ENCODE measurements around the gene PLEKHG3.
A peak's percentile ranks its signal among the peaks of the same experiment; 100 is the strongest.
"Not testable (repeated sequence)": the region's sequence is repeated elsewhere in the genome, so short reads cannot be mapped to it uniquely, and the experiment has no call there.

Gene PLEKHG3

GRCh38 chr14:64681796-64682710 lies 22.2 kb upstream of the PLEKHG3 start:
- Mint-ChIP-seq H3K4me1 (no peaks in the 10 kb centered on the region), H3K27ac (no peak overlapping the region), H3K9me3 (no peaks in the 10 kb centered on the region), H3K27me3 (no peaks in the 10 kb centered on the region), H3K4me3 (no peak overlapping the region)
- ATAC-seq (no peak), DNase-seq (no peak)

GRCh38 chr14:64682843-64683242 lies 21.4 kb upstream of the PLEKHG3 start:
- ATAC-seq (no peak), DNase-seq (no peak)
- Mint-ChIP-seq H3K27ac (no peak overlapping the region), H3K9me3 (no peaks in the 10 kb centered on the region), H3K4me3 (no peak overlapping the region), H3K4me1 (no peaks in the 10 kb centered on the region), H3K27me3 (no peaks in the 10 kb centered on the region)

GRCh38 chr14:64683264-64683663 lies 21.0 kb upstream of the PLEKHG3 start:
- ATAC-seq, result no peak
- H3K27ac Mint-ChIP-seq, result no peak overlapping the region
- peaks cover 3% of the 10 kb centered on the region for H3K27me3 Mint-ChIP-seq
- H3K4me3 Mint-ChIP-seq, result no peak overlapping the region
- DNase-seq, result no peak
- H3K9me3 Mint-ChIP-seq, result no peaks in the 10 kb centered on the region
- H3K4me1 Mint-ChIP-seq, result no peaks in the 10 kb centered on the region

GRCh38 chr14:64684091-64684490 lies 20.1 kb upstream of the PLEKHG3 start:
- Mint-ChIP-seq H3K27me3 (peaks cover 11% of the 10 kb centered on the region), H3K4me3 (no peak overlapping the region), H3K4me1 (no peaks in the 10 kb centered on the region), H3K9me3 (no peaks in the 10 kb centered on the region), H3K27ac (no peak overlapping the region)
- DNase-seq, result no peak
- ATAC-seq, result no peak

- no peaks in the 10 kb centered on the region for H3K4me1 Mint-ChIP-seq
- H3K9me3 Mint-ChIP-seq, result no peaks in the 10 kb centered on the region
Observed at GRCh38 chr14:64685371-64686281, 18.6 kb upstream of the PLEKHG3 start.

GRCh38 chr14:64686282-64686615 lies 18.0 kb upstream of the PLEKHG3 start:
- H3K27me3 Mint-ChIP-seq, result peaks cover 18% of the 10 kb centered on the region
- H3K9me3 Mint-ChIP-seq, result no peaks in the 10 kb centered on the region
- DNase-seq (no peak), ATAC-seq (no peak)
- H3K4me3 Mint-ChIP-seq, result no peak overlapping the region
- no peak overlapping the region for H3K27ac Mint-ChIP-seq
- no peaks in the 10 kb centered on the region for H3K4me1 Mint-ChIP-seq

More at GRCh38 chr14:64685371-64686281, 18.6 kb upstream of the PLEKHG3 start:
- H3K27me3 Mint-ChIP-seq, result peaks cover 18% of the 10 kb centered on the region
- H3K27ac Mint-ChIP-seq, result no peak overlapping the region
- H3K4me3 Mint-ChIP-seq, result no peak overlapping the region
- no peak for DNase-seq
- peak; percentile 33 for ATAC-seq

GRCh38 chr14:64688031-64688430 lies 16.2 kb upstream of the PLEKHG3 start:
- no peak overlapping the region for H3K4me3 Mint-ChIP-seq
- H3K9me3 Mint-ChIP-seq, result no peaks in the 10 kb centered on the region
- no peaks in the 10 kb centered on the region for H3K4me1 Mint-ChIP-seq
- ATAC-seq, result no peak
- no peak for DNase-seq
- H3K27me3 Mint-ChIP-seq, result peaks cover 26% of the 10 kb centered on the region
- H3K27ac Mint-ChIP-seq, result no peak overlapping the region

DNA sequence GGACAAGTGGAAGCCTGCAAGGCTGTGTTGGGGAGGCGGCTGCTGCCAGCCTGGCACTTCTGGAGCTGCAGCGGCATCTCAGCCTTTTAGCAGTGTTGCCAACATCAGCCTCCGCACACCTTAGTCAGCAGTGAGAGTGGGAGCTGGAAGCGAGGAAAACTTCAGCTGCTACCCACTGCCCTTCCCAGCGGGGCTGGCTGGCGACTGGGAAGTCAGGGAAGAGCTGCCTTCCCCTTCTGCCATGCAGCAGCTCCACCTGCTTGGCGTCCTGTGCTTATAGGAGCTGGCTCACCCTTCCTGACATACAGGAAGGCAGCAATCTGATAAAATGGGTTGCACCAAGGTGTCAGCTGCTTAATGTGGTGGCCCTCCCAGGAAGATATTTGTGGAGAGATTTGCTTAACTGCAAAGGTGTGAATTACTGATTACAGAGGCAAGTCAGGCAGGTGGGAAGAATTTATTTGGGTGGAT lies 15.4 kb upstream of the PLEKHG3 start:
- no peak overlapping the region for H3K4me3 Mint-ChIP-seq
- H3K27ac Mint-ChIP-seq, result no peak overlapping the region
- DNase-seq (no peak), ATAC-seq (no peak)
- no peaks in the 10 kb centered on the region for H3K4me1 Mint-ChIP-seq
- H3K9me3 Mint-ChIP-seq, result no peaks in the 10 kb centered on the region
- peaks cover 26% of the 10 kb centered on the region for H3K27me3 Mint-ChIP-seq

DNA sequence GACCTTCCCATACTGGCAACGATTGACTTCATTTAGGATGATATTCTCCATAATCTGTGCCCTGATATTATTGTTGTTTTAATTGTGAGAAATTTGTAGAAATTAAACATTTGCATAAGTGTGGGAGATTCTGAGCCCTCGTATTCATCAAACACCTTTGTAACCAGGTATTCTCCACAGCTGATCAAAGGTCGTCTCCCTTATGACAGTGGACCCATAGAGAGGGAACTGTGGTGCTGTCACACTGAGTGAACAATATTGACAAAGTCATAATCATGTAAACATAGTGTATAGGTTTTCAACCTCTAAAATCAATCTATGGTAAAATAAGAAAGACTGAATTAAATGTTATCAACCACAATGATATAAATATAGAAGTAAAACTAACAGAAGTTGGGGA lies 14.9 kb upstream of the PLEKHG3 start:
- Mint-ChIP-seq H3K27me3 (peaks cover 27% of the 10 kb centered on the region), H3K27ac (no peak overlapping the region), H3K4me3 (no peak overlapping the region), H3K4me1 (no peaks in the 10 kb centered on the region), H3K9me3 (no peaks in the 10 kb centered on the region)
- DNase-seq (no peak), ATAC-seq (no peak)

DNA sequence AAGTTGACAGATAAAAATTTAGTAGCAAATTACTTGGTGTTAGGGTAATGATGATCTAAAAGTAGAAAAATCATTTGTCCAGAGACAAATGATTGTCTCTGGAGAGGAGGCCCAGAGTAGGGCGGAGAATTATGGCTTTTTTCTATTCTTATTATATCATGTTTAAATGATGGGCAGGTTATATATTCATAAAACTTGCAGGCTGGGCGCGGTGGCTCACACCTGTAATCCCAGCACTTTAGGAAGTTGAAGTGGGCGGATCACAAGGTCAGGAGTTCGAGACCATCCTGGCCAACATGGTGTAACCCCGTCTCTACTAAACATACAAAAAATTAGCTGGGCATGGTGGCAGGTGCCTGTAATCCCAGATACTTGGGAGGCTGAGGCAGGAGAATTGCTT lies 13.6 kb upstream of the PLEKHG3 start:
- DNase-seq, ATAC-seq, H3K4me3 Mint-ChIP-seq, H3K4me1 Mint-ChIP-seq, H3K9me3 Mint-ChIP-seq: not testable (repeated sequence)
- Mint-ChIP-seq H3K27me3 (peaks cover 34% of the 10 kb centered on the region), H3K27ac (peak overlapping the region in 1 of 2 donors; percentile 21)

- no peak for ATAC-seq
- H3K27ac Mint-ChIP-seq, result no peak overlapping the region
- H3K4me1 Mint-ChIP-seq, result no peaks in the 10 kb centered on the region
- peaks cover 34% of the 10 kb centered on the region for H3K27me3 Mint-ChIP-seq
- H3K4me3 Mint-ChIP-seq, result no peak overlapping the region
- DNase-seq, result no peak
- no peaks in the 10 kb centered on the region for H3K9me3 Mint-ChIP-seq
Observed at GRCh38 chr14:64691376-64691775, 12.8 kb upstream of the PLEKHG3 start.

DNA sequence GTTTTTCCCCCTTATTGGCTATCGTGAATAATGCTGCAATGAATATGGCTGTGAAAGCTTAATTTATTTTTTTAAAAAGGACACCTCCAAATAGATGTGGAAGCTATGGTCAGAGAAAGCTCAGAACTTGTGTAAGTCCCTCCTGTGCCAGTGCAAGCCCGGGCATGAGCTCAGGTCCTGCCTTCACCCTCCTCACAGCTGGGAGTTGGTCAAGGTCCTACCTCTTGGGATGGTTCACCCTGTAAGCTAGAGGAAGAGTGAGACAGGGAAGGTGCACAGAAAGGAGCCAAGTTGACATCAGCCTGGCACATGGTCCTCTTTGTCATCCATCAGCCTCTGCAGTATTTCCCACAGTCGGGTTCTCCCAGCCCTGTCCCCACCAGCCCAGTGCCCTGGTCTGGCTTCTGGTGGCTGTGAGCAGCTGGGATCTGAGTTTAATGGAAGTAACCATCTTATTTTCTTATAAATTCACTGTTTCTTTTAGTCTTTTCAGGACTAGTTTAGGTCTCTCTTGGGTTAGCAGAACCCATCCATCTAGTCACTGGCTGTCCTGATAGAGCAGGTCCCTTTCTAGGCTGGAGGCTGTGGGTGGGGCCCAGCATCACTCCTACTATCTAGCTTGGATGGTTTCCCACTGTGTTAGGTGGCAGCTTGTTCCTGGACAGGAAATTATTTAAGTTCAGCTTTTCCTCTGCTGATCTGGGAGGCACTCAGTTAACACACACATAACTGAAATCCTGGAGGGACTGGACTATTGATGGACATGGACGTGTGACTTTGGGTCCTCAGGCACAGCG lies 11.8 kb upstream of the PLEKHG3 start:
- ATAC-seq (no peak), DNase-seq (no peak)
- H3K27ac Mint-ChIP-seq, result no peak overlapping the region
- no peaks in the 10 kb centered on the region for H3K4me1 Mint-ChIP-seq
- peaks cover 42% of the 10 kb centered on the region for H3K27me3 Mint-ChIP-seq
- no peak overlapping the region for H3K4me3 Mint-ChIP-seq
- no peaks in the 10 kb centered on the region for H3K9me3 Mint-ChIP-seq

DNA sequence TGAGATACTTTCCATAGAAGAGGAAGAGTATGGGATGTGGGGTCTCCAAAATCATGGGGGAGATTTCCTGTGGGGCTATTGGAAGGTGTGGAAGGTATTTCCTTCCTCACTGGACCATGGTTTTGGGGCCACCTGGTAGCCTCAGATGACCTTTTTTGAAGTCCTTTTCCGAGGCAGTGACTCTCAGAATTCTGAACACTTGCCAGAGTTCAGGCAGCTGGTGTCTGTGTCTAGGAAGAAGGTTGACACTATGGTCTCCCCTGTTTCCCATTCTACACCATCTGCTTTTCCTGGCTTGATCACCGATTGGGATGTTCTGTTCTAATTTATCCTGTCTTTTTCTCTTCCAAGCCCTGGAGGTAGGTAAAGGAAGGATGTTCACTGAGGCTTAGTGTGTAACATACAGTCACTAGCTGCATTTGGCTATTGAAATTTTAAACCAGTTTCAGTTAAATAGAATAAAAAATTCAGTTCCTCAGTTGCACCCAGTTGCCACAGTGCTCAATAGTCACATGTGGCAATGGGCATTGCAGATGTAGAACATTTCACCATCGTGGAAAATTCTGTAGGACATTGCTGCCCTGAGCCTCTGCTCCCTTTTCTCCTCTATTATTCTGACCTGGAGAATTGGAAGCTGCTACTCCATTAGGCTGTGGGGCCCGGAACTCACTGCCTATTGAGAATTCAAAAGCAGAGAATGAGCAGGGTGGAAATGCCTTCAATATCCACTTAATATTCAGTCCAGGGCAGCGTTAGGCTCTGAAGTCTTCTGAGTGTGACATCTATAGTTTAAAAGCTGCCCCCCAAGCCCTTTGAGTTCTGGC lies 11.0 kb upstream of the PLEKHG3 start:
- Mint-ChIP-seq H3K9me3 (no peaks in the 10 kb centered on the region), H3K27ac (no peak overlapping the region), H3K4me1 (no peaks in the 10 kb centered on the region), H3K4me3 (no peak overlapping the region), H3K27me3 (peaks cover 48% of the 10 kb centered on the region)
- ATAC-seq (no peak), DNase-seq (no peak)

- no peaks in the 10 kb centered on the region for H3K4me1 Mint-ChIP-seq
- ATAC-seq (no peak), DNase-seq (no peak)
- no peaks in the 10 kb centered on the region for H3K9me3 Mint-ChIP-seq
- H3K4me3 Mint-ChIP-seq, result no peak overlapping the region
- peaks cover 48% of the 10 kb centered on the region for H3K27me3 Mint-ChIP-seq
- H3K27ac Mint-ChIP-seq, result no peak overlapping the region
Observed at GRCh38 chr14:64693810-64694165, 10.4 kb upstream of the PLEKHG3 start.

DNA sequence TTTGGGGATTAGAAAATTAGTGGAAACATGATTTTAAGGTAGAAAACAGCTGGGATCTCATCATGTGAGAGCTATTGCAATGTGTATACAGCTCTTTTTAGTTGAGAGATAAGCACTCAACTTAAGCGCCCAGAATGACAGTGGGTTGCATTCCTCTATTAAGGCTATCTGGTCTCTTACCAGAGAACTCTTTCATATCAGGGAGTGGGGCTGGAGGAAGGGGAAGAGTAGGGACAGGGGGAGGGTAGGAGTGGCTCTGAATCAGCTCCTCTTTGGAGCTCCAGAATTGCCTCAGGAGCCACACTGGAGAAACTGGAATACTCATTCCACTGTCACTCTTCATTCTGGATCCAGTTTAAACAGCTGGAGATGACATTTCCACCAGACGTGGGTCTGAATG lies 9.2 kb upstream of the PLEKHG3 start:
- DNase-seq (no peak), ATAC-seq (no peak)
- Mint-ChIP-seq H3K9me3 (no peaks in the 10 kb centered on the region), H3K27me3 (peaks cover 45% of the 10 kb centered on the region), H3K4me1 (no peaks in the 10 kb centered on the region), H3K4me3 (no peak overlapping the region), H3K27ac (no peak overlapping the region)

Measured in stimulated activated naive CD8-positive, alpha-beta T cell treated with anti-CD3 and anti-CD28 coated beads, Interleukin-15, amount 100 ng/mL, for 72 hours (primary cell).